PC-9 (cell line): ENCODE results near the gene XCR1. TPM values are rescaled to one million over a fixed set of nuclear protein-coding genes. Genes with fewer than 3 reads are reported as not detected.

Experiments used
- BruUV-seq: library from RNA; stranded (reverse); fragments of 400-500 nt; replicated peaks from 2 replicates; lab custom pipeline; 2021; lab: Mats Ljungman, UMichigan
- CTCF ChIA-PET: fragments of 300-600 bp; sonication (Branson Sonifier 250); formaldehyde crosslinking; loops from one replicate; lab custom pipeline; 2022; ENCODE audit warnings: antibody characterized with exemption; lab: Charles Lee
- POLR2A ChIA-PET: fragments of 300-600 bp; sonication (Branson Sonifier 250); formaldehyde crosslinking; loops from one replicate; lab custom pipeline; 2022; ENCODE audit warnings: antibody characterized with exemption; ENCODE audit not compliant: unreplicated experiment; lab: Charles Lee
- DNase-seq, 2 experiments: peaks; one replicate each; pipeline versions ENCODE4 v3.0.0 to v3.0.0-alpha.2; 2015 to 2022; ENCODE audit warnings: mixed read lengths in 1 of 2
- H2AFZ ChIP-seq: fragments of 200-600 bp; sonication (generic); 2 replicates; pipeline ENCODE4 v1.8.1; 2017; ENCODE audit warnings: antibody characterized with exemption
- H3F3A ChIP-seq: fragments of 200-600 bp; sonication (generic); 2 replicates; pipeline ENCODE4 v1.8.1; 2017; ENCODE audit warnings: antibody characterized with exemption, mild to moderate bottlenecking, low read depth; ENCODE audit not compliant: insufficient read depth
- H3K27ac ChIP-seq: fragments of 200-600 bp; sonication (generic); 2 replicates; pipeline ENCODE4 v1.6.1; 2016; ENCODE audit warnings: mixed run types
- H3K27me3 ChIP-seq: fragments of 200-600 bp; sonication (generic); 2 replicates; pipeline ENCODE4 v1.6.1; 2016; ENCODE audit warnings: low read depth, mixed run types; ENCODE audit not compliant: insufficient read depth
- H3K36me3 ChIP-seq: fragments of 200-600 bp; sonication (generic); 2 replicates; pipeline ENCODE4 v1.6.1; 2016; ENCODE audit warnings: low read depth, mixed run types
- H3K4me1 ChIP-seq: fragments of 200-600 bp; sonication (generic); replicated peaks from 2 replicates; pipeline ENCODE4 v1.6.1; 2016; ENCODE audit warnings: mixed run types; ENCODE audit not compliant: insufficient read depth
- H3K4me2 ChIP-seq: fragments of 200-600 bp; sonication (generic); 2 replicates; pipeline ENCODE4 v1.6.1; 2017; ENCODE audit warnings: mixed run types
- H3K4me3 ChIP-seq: fragments of 200-600 bp; sonication (generic); 2 replicates; pipeline ENCODE4 v1.6.1; 2016; ENCODE audit warnings: mixed run types
- H3K79me2 ChIP-seq: fragments of 200-600 bp; sonication (generic); 2 replicates; pipeline ENCODE4 v1.6.1; 2017; ENCODE audit warnings: low read depth, mixed run types
- H3K9me2 ChIP-seq: fragments of 200-600 bp; sonication (generic); 2 replicates; pipeline ENCODE4 v1.8.1; 2017; ENCODE audit warnings: mild to moderate bottlenecking; ENCODE audit not compliant: insufficient read depth
- H3K9me3 ChIP-seq: fragments of 200-600 bp; sonication (generic); 2 replicates; pipeline ENCODE4 v1.8.1; 2016; ENCODE audit warnings: low read depth; ENCODE audit not compliant: insufficient read depth
- H4K20me1 ChIP-seq: fragments of 200-600 bp; sonication (generic); 2 replicates; pipeline ENCODE4 v1.8.1; 2017; ENCODE audit not compliant: insufficient read depth
- EZH2 ChIP-seq: fragments of 200-600 bp; sonication (generic); IDR thresholded peaks from 2 replicates; pipeline ENCODE4 v1.8.0; 2017; ENCODE audit warnings: antibody characterized with exemption, low read depth
- intact Hi-C: fragments of 100-400 bp; cut with micrococcal nuclease; formaldehyde crosslinking; loops from one replicate; pipeline ENCODE4 v1.10.0; 2022; ENCODE audit not compliant: unreplicated experiment
- total RNA-seq: library from RNA; stranded (reverse); gene quantifications from 2 replicates; pipeline ENCODE4 v1.2.3, GENCODE V29; 2021
- TF ChIP-seq, protein P1 (sequence below): fragments of 200-600 bp; sonication (generic); conservative IDR thresholded peaks from 2 replicates; pipeline ENCODE4 v1.6.1; 2017; ENCODE audit warnings: mixed run types, antibody characterized with exemption, mild to moderate bottlenecking, moderate library complexity

XCR1 gene
- total RNA-seq, 1 experiment from 2014 or later, result 0.13 TPM

DNA sequence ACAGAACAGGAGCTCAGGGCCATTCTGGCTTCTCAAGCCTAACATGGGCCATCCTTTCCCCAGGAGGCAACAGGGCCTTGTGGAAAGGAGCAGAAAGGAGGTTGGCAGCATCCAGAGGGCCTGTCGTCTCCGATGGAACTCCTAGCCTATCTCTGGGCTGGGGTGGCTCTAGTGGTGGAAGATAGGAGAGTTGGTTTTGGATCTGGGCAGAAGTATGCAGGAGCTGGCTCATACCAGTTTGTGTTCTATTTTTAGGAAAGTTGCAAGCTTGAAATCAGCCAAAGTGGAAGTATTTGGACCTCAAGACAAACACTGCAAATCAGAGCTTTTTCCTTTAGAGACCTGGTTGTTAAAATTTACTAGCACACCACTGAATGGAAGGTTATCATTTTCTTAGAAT lies 35.4 kb upstream of the XCR1 start:
- no peaks in the 10 kb centered on the region for H3K36me3 ChIP-seq
- H3F3A ChIP-seq, result peaks cover 7% of the 10 kb centered on the region
- H3K27ac ChIP-seq, result no peak overlapping the region
- no peak overlapping the region for H3K4me2 ChIP-seq
- POLR2A ChIA-PET, result no interaction called here
- H3K27me3 ChIP-seq, result no peaks in the 10 kb centered on the region
- no peaks in the 10 kb centered on the region for H3K9me3 ChIP-seq
- H2AFZ ChIP-seq, result no peak overlapping the region
- no peak for TF ChIP-seq EZH2
- TF ChIP-seq, protein P1, sequence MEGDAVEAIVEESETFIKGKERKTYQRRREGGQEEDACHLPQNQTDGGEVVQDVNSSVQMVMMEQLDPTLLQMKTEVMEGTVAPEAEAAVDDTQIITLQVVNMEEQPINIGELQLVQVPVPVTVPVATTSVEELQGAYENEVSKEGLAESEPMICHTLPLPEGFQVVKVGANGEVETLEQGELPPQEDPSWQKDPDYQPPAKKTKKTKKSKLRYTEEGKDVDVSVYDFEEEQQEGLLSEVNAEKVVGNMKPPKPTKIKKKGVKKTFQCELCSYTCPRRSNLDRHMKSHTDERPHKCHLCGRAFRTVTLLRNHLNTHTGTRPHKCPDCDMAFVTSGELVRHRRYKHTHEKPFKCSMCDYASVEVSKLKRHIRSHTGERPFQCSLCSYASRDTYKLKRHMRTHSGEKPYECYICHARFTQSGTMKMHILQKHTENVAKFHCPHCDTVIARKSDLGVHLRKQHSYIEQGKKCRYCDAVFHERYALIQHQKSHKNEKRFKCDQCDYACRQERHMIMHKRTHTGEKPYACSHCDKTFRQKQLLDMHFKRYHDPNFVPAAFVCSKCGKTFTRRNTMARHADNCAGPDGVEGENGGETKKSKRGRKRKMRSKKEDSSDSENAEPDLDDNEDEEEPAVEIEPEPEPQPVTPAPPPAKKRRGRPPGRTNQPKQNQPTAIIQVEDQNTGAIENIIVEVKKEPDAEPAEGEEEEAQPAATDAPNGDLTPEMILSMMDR, result no peak
- intact Hi-C loops, result no loop called here
- no peaks in the 10 kb centered on the region for H4K20me1 ChIP-seq
- no TSS peak for BruUV-seq
- DNase-seq, result no peak
- H3K4me1 ChIP-seq, result peaks cover 12% of the 10 kb centered on the region
- H3K79me2 ChIP-seq, result no peaks in the 10 kb centered on the region
- CTCF ChIA-PET, result no interaction called here
- H3K4me3 ChIP-seq, result no peak overlapping the region
- no peaks in the 10 kb centered on the region for H3K9me2 ChIP-seq

DNA sequence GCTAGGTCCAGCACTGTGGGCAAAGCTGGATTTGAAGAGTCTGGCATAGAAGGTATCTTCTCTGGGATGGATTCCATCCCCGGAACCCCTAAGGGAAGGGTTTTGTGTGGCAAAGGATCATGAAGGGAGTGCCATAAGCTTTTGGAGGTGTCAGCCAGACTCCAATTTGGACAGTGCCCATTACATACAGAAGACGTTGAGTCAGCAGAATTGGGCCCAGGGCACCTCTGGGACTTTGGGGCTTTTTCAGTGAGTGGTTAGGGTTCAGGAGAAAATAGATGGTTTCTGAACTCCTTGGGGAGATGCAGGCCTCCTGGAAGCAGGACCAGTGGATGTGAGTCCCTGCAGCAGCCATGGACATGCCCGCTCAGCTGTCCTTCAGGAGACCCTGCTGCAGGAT lies 34.6 kb upstream of the XCR1 start:
- DNase-seq, result no peak
- Histone ChIP-seq H4K20me1 (no peaks in the 10 kb centered on the region), H3K79me2 (no peaks in the 10 kb centered on the region), H3K36me3 (no peaks in the 10 kb centered on the region), H3K27ac (no peak overlapping the region), H3K27me3 (no peaks in the 10 kb centered on the region), H2AFZ (no peak overlapping the region), H3K9me3 (no peaks in the 10 kb centered on the region), H3K4me1 (peaks cover 12% of the 10 kb centered on the region), H3F3A (peaks cover 7% of the 10 kb centered on the region), H3K4me2 (no peak overlapping the region), H3K4me3 (no peak overlapping the region), H3K9me2 (no peaks in the 10 kb centered on the region)
- CTCF ChIA-PET, result no interaction called here
- TF ChIP-seq EZH2, result no peak
- TF ChIP-seq, protein P1, result no peak
- no TSS peak for BruUV-seq
- intact Hi-C loops, result no loop called here
- POLR2A ChIA-PET, result interaction anchor here (0.6 kb wide), 1 partner anchor 15 kb away, joined by 4 read pairs; no protein-coding TSS in a partner anchor

DNA sequence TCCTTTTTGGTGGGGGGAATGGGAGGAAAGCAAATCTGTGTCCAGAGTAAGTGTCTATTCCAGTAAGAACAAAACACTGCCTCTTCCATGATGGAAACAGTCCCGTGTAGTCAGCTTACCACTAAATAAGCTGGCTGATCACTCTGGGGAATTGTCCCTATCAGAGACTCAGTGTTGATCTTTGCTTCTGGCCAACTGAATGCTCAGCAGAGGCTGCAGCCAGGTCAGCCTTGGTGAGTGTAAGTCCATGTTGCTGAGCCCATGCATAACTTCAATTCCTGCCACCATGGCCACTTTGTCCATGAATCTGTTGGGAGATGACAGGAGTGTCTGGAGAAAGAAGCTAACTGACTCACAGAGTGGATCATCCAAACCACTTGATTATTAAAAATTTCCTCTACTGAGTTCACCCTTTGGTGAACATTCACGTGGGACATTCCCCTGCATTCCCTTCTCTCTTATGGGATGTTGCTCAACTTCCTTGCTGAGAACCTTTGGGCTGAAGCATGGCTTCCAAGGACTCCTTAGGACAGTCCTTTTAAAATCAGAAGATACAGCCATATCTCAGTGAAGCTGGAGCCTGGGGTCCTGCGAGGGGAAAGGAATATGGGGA lies 33.9 kb upstream of the XCR1 start:
- H3K27ac ChIP-seq, result no peak overlapping the region
- no TSS peak for BruUV-seq
- H3K79me2 ChIP-seq, result no peaks in the 10 kb centered on the region
- H3K9me3 ChIP-seq, result no peaks in the 10 kb centered on the region
- no peaks in the 10 kb centered on the region for H3K36me3 ChIP-seq
- H3F3A ChIP-seq, result peaks cover 7% of the 10 kb centered on the region
- intact Hi-C loops, result no loop called here
- H3K4me3 ChIP-seq, result no peak overlapping the region
- no peaks in the 10 kb centered on the region for H4K20me1 ChIP-seq
- no peak overlapping the region for H3K4me2 ChIP-seq
- TF ChIP-seq, protein P1, result no peak
- no peak for TF ChIP-seq EZH2
- no peaks in the 10 kb centered on the region for H3K9me2 ChIP-seq
- DNase-seq, result no peak
- CTCF ChIA-PET, result no interaction called here
- H3K27me3 ChIP-seq, result no peaks in the 10 kb centered on the region
- H3K4me1 ChIP-seq, result peaks cover 12% of the 10 kb centered on the region
- POLR2A ChIA-PET, result no interaction called here
- no peak overlapping the region for H2AFZ ChIP-seq
